Adrenal gland (tissue), 5 donors: ENCODE results near the gene PDE6D.
"Not testable (repeated sequence)": the region's sequence is repeated elsewhere in the genome, so short reads cannot be mapped to it uniquely, and the experiment has no call there.

ENCODE experiments used
- POLR2A ChIP-seq, 2 donors: fragments of 450-650 bp; IDR thresholded peaks; one replicate each; pipeline ENCODE4 v1.6.1; 2017; ENCODE audit warnings: antibody characterized with exemption in 2 of 2, mild to moderate bottlenecking in 2 of 2, moderate library complexity in 1 of 2
- TF ChIP-seq, protein P1 (sequence below), 6 experiments: fragments of 450-650 bp in 4 of 6; fragments of 200-600 bp in 2 of 6; sonication (generic) in 1 of 6; IDR thresholded peaks; 1 replicate in 5 of 6; 2 replicates in 1 of 6; pipeline versions ENCODE4 v1.5.1 to v1.8.0; 2016 to 2021; ENCODE audit warnings: antibody characterized with exemption in 6 of 6, mild to moderate bottlenecking in 2 of 6, moderate library complexity in 1 of 6
- donor health status: DM: no; HTN: no; CAD: no.

DNA sequence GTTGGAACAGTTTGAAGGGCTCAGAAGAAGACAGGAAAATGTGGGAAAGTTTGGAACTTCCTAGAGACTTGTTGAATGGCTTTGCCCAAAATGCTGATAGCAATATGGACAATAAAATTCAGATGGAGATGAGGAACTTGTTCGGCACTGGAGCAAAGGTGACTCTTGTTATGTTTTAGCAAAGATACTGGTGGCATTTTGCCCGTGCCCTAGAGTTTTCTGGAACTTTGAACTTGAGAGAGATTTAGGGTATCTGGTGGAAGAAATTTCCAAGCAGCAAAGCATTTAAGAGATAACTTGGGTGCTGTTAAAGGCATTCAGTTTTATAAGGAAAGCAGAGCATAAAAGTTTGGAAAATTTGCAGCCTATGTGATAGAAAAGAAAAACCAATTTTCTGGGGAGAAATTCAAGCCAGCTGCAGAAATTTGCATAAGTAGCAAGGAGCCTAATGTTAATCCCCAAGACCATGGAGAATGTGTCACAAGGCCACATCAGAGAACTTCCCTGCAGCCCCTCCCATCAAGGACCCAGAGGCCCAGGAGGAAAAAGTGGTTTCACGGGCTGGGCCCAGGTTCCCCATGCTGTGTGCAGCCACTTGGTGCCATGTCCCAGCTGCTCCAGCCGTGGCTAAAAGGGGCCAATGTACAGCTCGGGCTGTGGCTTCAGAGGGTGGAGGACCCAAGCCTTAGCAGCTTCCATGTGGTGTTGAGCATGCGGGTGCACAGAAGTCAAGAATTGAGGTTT lies 32.8 kb downstream of the PDE6D start:
- not testable (repeated sequence) for TF ChIP-seq POLR2A (IDR thresholded peaks at IDR 0.05)
- TF ChIP-seq, protein P1, sequence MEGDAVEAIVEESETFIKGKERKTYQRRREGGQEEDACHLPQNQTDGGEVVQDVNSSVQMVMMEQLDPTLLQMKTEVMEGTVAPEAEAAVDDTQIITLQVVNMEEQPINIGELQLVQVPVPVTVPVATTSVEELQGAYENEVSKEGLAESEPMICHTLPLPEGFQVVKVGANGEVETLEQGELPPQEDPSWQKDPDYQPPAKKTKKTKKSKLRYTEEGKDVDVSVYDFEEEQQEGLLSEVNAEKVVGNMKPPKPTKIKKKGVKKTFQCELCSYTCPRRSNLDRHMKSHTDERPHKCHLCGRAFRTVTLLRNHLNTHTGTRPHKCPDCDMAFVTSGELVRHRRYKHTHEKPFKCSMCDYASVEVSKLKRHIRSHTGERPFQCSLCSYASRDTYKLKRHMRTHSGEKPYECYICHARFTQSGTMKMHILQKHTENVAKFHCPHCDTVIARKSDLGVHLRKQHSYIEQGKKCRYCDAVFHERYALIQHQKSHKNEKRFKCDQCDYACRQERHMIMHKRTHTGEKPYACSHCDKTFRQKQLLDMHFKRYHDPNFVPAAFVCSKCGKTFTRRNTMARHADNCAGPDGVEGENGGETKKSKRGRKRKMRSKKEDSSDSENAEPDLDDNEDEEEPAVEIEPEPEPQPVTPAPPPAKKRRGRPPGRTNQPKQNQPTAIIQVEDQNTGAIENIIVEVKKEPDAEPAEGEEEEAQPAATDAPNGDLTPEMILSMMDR (IDR thresholded peaks at IDR 0.05): not testable (repeated sequence)
